Astrocyte of the spinal cord (primary cell): ENCODE results near the gene SAMD1.

Experiments
- DNase-seq: peaks from one replicate; pipeline ENCODE4 v3.0.0; 2011; ENCODE audit warnings: low read depth, low spot score
- H3K4me3 ChIP-seq: 2 replicates; pipeline ENCODE4 v1.5.1; 2011; ENCODE audit warnings: low read depth, mild to moderate bottlenecking, low read length, moderate library complexity
- CTCF ChIP-seq: IDR thresholded peaks from 2 replicates; pipeline ENCODE4 v1.5.1; 2012; ENCODE audit warnings: low read depth, mild to moderate bottlenecking, low read length, inconsistent platforms
- in situ Hi-C: cut with HindIII; loops from 2 replicates; pipeline ENCODE4 v1.10.0; 2017; ENCODE audit warnings: low sequenced_read_pairs

The SAMD1 gene

GRCh38 chr19:14114439-14114838 is 23.9 kb upstream of the SAMD1 start:
- in situ Hi-C loops, result no loop called here
- no peak for TF ChIP-seq CTCF
- H3K4me3 ChIP-seq, result no peak overlapping the region
- DNase-seq, result no peak

- no peak overlapping the region for H3K4me3 ChIP-seq
- DNase-seq, result no peak
- in situ Hi-C loops, result no loop called here
- peak; percentile 27 for TF ChIP-seq CTCF
Measured at GRCh38 chr19:14113762-14114414, 23.3 kb upstream of the SAMD1 start.

GRCh38 chr19:14112809-14113385 is 22.3 kb upstream of the SAMD1 start:
- DNase-seq, result no peak
- in situ Hi-C loops, result no loop called here
- TF ChIP-seq CTCF, result no peak
- no peak overlapping the region for H3K4me3 ChIP-seq

GRCh38 chr19:14112051-14112808 is 21.7 kb upstream of the SAMD1 start:
- DNase-seq, result no peak
- TF ChIP-seq CTCF, result no peak
- H3K4me3 ChIP-seq, result no peak overlapping the region
- in situ Hi-C loops, result no loop called here

GRCh38 chr19:14111486-14111885 is 20.9 kb upstream of the SAMD1 start:
- TF ChIP-seq CTCF, result no peak
- DNase-seq, result no peak
- in situ Hi-C loops, result no loop called here
- no peak overlapping the region for H3K4me3 ChIP-seq

GRCh38 chr19:14110650-14111049 is 20.1 kb upstream of the SAMD1 start:
- in situ Hi-C loops, result no loop called here
- TF ChIP-seq CTCF, result no peak
- DNase-seq, result no peak
- no peak overlapping the region for H3K4me3 ChIP-seq
